ENCODE measurements around the gene BCAR3. TPM values are rescaled to one million over a fixed set of nuclear protein-coding genes. Genes with fewer than 3 reads are reported as not detected.

BCAR3 gene
- total RNA-seq, 1 experiment from 2014 or later, result 9.3 TPM

DNA sequence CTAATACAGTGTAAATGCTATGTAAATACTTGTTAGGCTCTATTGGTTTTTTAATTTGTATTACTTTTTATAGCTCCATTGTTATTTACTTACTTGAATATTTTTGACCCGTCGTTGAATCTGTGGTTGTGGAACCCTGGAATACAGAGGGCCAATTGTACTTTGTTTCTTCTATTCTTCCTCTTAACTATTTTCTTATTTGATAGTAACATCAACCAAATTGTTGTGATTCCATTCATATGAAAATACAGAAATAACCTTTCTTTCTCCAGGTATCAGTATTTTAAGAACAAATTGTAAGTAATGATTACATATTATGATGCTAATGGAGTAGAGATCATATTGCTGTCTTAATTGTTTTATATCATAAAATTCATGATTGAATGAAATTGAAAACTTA lies 160.0 kb downstream of the BCAR3 start:
- POLR2A ChIA-PET, result no interaction called here
- Histone ChIP-seq H3K4me3 (ENCODE audit: low read depth, low read length) (no peak overlapping the region), H3K4me1 (no peaks in the 10 kb centered on the region), H3K9me3 (no peaks in the 10 kb centered on the region), H3K36me3 (ENCODE audit: control insufficient read depth, insufficient read depth, low read length) (no peaks in the 10 kb centered on the region), H3K27me3 (replicated peaks; ENCODE audit: control insufficient read depth, insufficient read depth, low read length) (no peaks in the 10 kb centered on the region)
- Mint-ChIP-seq H3K27me3 (ENCODE audit: insufficient read depth, unreplicated experiment) (no peaks in the 10 kb centered on the region), H3K4me1 (ENCODE audit: low read depth, unreplicated experiment) (peaks cover 10% of the 10 kb centered on the region), H3K4me3 (ENCODE audit: unreplicated experiment) (no peak overlapping the region), H3K27ac (ENCODE audit: unreplicated experiment) (no peak overlapping the region), H3K9me3 (ENCODE audit: unreplicated experiment) (no peaks in the 10 kb centered on the region), H3K36me3 (ENCODE audit: insufficient read depth, unreplicated experiment) (peaks cover 14% of the 10 kb centered on the region)
- TF ChIP-seq, protein P1, sequence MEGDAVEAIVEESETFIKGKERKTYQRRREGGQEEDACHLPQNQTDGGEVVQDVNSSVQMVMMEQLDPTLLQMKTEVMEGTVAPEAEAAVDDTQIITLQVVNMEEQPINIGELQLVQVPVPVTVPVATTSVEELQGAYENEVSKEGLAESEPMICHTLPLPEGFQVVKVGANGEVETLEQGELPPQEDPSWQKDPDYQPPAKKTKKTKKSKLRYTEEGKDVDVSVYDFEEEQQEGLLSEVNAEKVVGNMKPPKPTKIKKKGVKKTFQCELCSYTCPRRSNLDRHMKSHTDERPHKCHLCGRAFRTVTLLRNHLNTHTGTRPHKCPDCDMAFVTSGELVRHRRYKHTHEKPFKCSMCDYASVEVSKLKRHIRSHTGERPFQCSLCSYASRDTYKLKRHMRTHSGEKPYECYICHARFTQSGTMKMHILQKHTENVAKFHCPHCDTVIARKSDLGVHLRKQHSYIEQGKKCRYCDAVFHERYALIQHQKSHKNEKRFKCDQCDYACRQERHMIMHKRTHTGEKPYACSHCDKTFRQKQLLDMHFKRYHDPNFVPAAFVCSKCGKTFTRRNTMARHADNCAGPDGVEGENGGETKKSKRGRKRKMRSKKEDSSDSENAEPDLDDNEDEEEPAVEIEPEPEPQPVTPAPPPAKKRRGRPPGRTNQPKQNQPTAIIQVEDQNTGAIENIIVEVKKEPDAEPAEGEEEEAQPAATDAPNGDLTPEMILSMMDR (IDR thresholded peaks at IDR 0.05; ENCODE audit: insufficient read depth in 1 of 2, low read depth in 1 of 2, low read length in 1 of 2, severe bottlenecking in 1 of 2, unreplicated experiment in 1 of 2), result no peak
- intact Hi-C loops (cut with micrococcal nuclease; ENCODE audit: unreplicated experiment), result no loop called here
- BruUV-seq (replicated peaks), result no TSS peak
- CTCF ChIA-PET, result no interaction called here
- no peak for DNase-seq

DNA sequence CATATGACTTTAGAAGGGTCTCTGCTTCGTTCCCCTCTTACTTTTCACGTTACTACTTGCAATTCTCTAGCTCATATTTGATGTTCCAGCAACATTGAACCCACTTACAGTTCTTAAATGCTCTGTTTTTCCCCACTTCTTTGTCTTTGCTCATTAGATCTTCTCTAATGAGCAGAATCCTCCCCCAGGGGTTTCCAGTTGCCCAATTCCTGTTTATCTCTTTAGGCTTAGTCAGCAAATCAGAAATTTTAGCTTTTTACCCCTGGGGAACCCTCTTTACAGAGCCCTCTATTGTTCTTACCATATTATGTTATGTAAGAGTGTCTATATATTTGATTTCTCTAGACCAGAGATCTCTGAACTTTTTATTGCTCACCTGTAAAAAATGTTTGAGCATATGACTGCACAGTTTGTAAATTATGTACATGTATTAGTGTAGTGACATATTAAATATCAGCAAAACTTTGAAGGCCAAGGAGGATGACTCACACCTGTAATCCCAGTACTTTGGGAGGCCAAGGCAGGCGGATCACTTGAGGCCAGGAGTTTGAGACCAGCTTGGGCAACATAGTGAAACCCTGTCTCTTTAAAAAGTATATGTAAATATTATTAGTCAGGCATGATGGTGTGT lies 162.3 kb downstream of the BCAR3 start:
- no TSS peak for BruUV-seq (replicated peaks)
- Mint-ChIP-seq H3K27me3 (ENCODE audit: insufficient read depth, unreplicated experiment) (no peaks in the 10 kb centered on the region), H3K36me3 (ENCODE audit: insufficient read depth, unreplicated experiment) (peaks cover 14% of the 10 kb centered on the region), H3K4me3 (ENCODE audit: unreplicated experiment) (no peak overlapping the region), H3K9me3 (ENCODE audit: unreplicated experiment) (no peaks in the 10 kb centered on the region), H3K4me1 (ENCODE audit: low read depth, unreplicated experiment) (peaks cover 10% of the 10 kb centered on the region), H3K27ac (ENCODE audit: unreplicated experiment) (no peak overlapping the region)
- no peaks in the 10 kb centered on the region for H3K4me1 ChIP-seq
- no peak for DNase-seq
- ChIA-PET POLR2A (no interaction called here), CTCF (no interaction called here)
- no peaks in the 10 kb centered on the region for H3K9me3 ChIP-seq
- no peaks in the 10 kb centered on the region for H3K27me3 ChIP-seq (replicated peaks; ENCODE audit: control insufficient read depth, insufficient read depth, low read length)
- TF ChIP-seq, protein P1 (IDR thresholded peaks at IDR 0.05; ENCODE audit: insufficient read depth in 1 of 2, low read depth in 1 of 2, low read length in 1 of 2, severe bottlenecking in 1 of 2, unreplicated experiment in 1 of 2), result no peak
- intact Hi-C loops (cut with micrococcal nuclease; ENCODE audit: unreplicated experiment), result no loop called here
- H3K36me3 ChIP-seq (ENCODE audit: control insufficient read depth, insufficient read depth, low read length), result no peaks in the 10 kb centered on the region
- H3K4me3 ChIP-seq (ENCODE audit: low read depth, low read length), result no peak overlapping the region

DNA sequence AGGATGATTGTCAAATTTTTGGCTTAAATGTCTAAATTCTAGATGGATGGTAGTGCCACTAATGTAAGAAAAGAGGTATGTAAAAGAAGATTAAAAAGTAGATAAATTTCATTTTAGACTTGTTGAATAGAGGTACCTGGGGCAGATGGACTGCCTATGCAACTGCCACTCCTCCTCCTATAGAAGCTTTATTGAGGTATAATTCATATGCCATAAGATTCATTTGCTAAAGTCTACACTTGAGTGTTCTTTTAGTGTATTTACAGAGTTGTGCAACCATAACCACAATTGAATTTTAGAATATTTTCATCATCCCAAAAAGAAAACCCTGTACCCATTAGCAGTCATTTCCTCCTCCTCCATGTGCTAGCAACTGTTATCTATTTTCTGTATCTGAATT lies 163.1 kb downstream of the BCAR3 start:
- H3K4me3 Mint-ChIP-seq (ENCODE audit: unreplicated experiment), result no peak overlapping the region
- intact Hi-C loops (cut with micrococcal nuclease; ENCODE audit: unreplicated experiment), result no loop called here
- peaks cover 10% of the 10 kb centered on the region for H3K4me1 Mint-ChIP-seq (ENCODE audit: low read depth, unreplicated experiment)

More for the DNA sequence above, 163.1 kb downstream of the BCAR3 start:
- POLR2A ChIA-PET, result no interaction called here
- TF ChIP-seq, protein P1 (IDR thresholded peaks at IDR 0.05; ENCODE audit: insufficient read depth in 1 of 2, low read depth in 1 of 2, low read length in 1 of 2, severe bottlenecking in 1 of 2, unreplicated experiment in 1 of 2), result no peak
- H3K9me3 Mint-ChIP-seq (ENCODE audit: unreplicated experiment), result no peaks in the 10 kb centered on the region
- peaks cover 14% of the 10 kb centered on the region for H3K36me3 Mint-ChIP-seq (ENCODE audit: insufficient read depth, unreplicated experiment)
- CTCF ChIA-PET, result no interaction called here
- Histone ChIP-seq H3K27me3 (replicated peaks; ENCODE audit: control insufficient read depth, insufficient read depth, low read length) (no peaks in the 10 kb centered on the region), H3K4me3 (ENCODE audit: low read depth, low read length) (no peak overlapping the region), H3K9me3 (no peaks in the 10 kb centered on the region), H3K4me1 (no peaks in the 10 kb centered on the region), H3K36me3 (ENCODE audit: control insufficient read depth, insufficient read depth, low read length) (no peaks in the 10 kb centered on the region)
- H3K27ac Mint-ChIP-seq (ENCODE audit: unreplicated experiment), result no peak overlapping the region
- BruUV-seq (replicated peaks), result no TSS peak
- DNase-seq, result no peak
- H3K27me3 Mint-ChIP-seq (ENCODE audit: insufficient read depth, unreplicated experiment), result no peaks in the 10 kb centered on the region

Data from Caco-2 (cell line).